Activated CD8-positive, alpha-beta memory T cell treated with anti-CD3 and anti-CD28 coated beads for 48 hours (primary cell): ENCODE results near the gene KCNQ1OT1.

Experiments
- DNase-seq, 3 experiments: peaks; one replicate each; pipeline ENCODE4 v3.0.0-alpha.2; 2020; ENCODE audit warnings: low read depth in 2 of 3, low spot score in 2 of 3

KCNQ1OT1 gene

GRCh38 chr11:2737226-2737590, 37.4 kb upstream of the KCNQ1OT1 start:
- no peak for DNase-seq

GRCh38 chr11:2736577-2737225, 36.9 kb upstream of the KCNQ1OT1 start:
- DNase-seq, result no peak

DNA sequence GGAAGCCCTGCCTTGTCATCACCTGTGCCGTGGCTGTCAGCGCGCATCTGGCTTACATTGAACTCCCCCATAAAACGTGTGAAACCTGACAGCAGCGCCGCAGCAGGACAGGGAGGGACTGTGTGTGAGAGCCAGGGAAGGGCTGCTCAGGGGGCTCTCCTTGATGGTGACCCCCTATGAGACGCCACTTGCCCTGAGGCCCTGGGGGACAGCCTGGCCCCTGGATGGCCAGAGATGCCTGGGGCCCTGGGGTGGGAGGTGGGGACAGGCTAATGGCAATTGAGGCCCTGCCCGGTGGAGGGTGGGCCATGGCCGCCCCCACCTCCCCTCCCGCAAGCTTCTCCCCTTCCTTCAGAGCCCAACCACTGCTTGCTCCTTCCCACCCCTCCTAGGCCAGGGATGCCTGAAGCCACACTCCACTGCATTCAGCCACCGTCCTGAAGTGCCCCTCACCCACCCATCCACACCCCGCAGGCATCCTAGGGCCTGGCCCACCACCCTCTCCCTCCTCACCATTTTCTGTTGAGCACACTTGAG, 35.3 kb upstream of the KCNQ1OT1 start:
- no peak for DNase-seq

GRCh38 chr11:2734181-2735052, 34.6 kb upstream of the KCNQ1OT1 start:
- no peak for DNase-seq

DNA sequence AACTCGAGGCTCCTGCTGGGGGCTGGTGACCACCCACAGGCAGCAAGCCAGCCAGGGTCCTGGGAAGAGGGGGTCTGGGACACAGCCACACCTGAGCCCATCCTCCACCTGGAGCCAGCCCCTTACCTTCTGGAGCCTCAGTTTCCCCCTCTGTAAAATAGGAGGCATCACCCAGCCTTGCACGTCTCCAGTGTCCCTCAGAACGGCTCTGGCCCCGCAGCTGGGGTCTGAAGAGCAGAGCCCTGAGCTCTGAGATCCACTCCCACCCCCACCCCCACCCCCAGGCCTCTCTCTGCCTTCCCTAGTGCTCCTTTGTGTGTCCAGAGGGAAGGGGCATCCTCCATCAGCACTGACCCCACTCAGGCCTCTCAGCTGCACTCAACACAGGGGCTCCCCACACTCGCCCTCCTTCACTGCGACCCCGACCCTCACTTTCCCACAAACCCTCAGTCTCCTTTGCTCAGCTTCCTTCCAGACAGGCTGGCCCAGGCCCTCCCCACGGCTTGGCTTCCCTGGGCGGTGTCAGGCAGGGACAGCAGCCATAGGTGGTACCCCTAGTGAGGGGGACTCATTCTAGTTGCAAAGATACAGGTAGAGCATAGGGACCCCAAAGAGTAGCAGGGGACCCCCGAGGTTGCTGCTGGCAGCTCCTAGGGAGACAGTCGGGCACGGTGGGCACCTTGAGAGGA, 33.3 kb upstream of the KCNQ1OT1 start:
- DNase-seq, result no peak

DNA sequence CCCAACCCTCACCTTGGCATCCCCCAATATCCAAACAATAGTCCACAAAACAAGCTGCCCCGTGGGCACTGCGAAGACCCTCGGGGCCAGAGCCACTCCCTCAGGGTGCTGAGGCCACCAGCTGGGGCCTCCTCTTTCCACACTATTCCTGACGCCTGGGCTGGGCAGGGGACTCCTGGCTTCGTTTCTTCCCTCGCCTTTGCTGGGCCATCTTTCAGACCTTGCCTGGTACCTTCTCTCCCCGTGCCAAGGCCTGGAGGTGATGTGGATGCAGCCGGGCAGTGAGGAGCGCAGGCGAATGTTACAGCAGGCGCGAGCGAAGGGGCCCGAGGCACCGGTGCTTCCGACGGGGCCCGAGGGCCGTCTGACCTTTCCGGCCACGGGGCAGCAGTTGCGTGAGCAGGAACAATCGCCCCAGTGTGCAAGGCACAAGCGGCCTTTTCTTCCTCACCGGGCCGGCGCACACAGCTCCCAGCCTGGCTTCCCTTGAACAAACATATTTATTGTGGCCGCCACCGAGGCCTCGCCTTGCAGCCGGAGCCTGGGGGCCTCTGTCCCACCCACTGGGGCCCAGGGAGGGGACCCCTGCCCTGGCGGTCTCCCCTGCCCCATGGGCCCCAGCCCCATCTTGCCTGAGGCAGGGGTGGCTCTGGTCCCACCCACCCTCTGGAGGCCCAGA, 32.6 kb upstream of the KCNQ1OT1 start:
- no peak for DNase-seq

DNA sequence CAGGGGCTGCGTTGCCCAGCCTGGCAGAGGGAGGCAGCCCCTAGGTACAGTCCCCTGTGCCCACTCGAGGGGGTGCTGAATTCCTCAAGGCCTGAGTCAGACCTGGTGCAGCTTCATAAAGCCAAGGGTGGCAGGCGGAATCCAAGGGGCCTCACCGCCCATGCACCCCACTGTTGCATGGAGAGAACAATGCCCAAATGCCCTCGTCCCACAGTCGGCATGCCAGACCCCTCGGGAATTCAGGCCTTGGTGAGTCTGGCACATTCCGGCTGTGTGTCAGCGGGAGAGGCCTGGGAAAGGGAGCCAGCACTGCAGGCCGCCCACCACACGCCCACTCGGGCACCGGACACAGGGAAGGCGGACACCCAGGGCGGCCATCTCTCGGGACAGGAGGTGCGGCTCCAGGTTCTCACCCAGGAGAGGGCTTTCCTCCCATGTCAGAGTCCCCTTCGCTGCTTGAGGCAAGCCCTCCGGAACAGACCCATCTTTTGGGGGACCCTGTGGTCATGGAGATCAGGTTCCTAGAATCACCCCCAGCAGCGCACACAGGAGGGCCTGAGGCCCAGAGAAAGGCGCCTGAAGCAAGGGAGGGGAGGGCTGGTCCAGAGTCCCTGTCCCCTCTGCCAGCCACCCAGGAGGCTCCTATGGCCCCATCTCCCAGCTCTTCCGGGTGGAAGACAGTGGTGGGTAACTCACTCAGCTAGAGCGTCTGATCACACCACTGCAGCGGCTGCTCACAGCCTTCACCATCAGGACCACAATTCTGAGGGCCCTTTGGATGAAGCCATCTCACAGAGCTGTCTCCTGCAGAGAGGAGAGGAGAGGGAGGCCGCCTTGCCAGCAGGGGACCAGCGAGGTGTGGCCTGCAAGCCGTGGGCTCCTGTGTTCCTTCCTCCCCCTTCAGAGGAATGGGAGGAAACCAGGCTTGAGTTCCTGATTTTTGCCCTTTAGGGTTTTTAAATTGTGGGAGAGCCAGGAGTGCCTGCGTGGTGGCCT, 31.6 kb upstream of the KCNQ1OT1 start:
- no peak for DNase-seq

DNA sequence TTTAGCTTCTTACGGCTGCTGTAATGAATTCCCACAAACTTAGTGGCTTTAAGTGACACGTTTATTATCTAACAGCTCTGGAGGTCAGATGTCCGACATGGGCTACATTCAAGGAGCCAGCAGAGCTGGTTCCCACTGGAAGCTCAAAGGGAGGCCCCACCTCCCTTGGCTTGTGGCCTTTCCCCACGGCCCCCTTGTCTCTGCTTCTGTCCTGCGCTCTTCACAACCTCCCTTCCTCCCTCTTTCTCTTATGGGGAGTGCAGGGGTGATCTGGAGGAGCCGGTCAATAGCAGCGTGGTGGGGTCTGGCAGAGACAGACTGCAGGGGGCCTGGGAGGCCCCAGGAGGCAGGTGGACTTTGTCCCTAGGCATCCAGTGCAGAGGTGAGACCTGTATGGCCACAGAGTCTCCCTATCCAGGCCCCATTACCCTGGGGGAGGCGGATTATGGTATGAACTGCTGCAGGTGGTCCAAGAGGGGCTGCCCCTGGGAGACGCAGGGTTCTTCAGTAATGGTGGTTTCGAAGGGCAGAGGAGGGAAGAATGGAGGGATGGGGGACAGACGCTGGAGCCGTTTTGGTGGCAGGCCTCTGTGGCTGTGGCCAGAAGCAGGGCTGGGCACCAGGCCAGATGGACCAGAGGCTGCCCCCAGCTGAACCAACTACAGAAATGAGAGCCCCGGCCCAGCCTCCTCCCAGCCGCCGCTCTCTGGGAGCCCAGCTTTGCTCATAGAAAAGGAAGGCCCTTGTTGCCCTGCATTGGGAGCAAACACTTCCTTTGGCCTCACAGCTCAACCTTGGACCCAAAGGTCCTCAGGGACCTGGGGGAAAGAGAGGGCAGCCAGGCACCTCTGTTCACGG, 30.7 kb upstream of the KCNQ1OT1 start:
- DNase-seq, result no peak

DNA sequence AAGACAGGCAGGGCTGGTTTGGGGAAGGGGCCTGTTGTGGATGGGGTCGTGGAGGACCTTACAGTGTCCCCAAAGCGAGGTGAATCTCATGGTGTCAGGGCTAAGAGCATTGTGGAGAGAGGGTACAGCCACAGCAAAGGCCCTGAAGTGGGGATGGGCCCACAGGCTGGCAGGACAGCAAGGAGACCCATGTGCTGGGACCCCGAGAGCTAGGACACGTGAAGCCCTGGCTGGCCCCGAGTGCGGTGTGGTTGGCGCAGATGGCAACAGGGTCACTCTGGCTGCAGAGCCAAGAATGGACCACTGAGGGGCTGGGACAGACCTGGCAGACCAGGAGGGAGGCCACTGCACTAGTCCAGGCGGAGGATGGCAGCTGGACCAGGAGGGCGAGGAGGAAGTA, 30.0 kb upstream of the KCNQ1OT1 start:
- no peak for DNase-seq

DNA sequence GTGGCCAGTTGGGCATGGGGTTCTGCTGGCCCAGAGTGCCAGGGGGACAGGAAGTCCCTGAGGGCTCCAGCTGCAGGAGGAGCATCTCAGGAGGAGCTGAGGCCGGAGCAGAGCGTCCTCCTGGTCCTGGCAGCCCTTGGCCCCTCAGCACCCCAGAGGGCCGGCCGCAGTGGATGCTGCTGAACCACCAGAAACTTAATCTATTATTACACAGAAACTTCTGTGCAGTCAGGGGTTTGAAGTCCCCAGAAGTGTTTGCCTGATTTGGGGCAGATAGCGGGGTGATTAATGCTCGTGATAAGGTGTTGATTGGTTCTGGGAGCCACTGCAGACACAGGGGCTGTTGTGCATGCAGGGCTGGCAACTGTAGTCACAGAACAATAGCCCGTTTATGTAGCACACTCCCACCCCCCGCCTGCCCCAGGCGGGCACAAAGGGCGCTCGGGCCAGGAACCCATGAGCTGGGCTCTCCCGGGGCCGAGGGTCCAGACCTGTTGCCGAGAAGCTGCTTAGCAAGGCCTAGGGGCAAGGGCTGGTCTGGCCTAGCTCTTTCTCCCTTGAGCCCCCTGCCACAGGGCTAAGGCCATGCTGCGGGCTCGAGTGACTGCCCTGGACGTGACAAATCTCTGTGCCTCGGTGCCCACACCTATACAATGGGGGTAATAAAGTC, 29.0 kb upstream of the KCNQ1OT1 start:
- no peak for DNase-seq

DNA sequence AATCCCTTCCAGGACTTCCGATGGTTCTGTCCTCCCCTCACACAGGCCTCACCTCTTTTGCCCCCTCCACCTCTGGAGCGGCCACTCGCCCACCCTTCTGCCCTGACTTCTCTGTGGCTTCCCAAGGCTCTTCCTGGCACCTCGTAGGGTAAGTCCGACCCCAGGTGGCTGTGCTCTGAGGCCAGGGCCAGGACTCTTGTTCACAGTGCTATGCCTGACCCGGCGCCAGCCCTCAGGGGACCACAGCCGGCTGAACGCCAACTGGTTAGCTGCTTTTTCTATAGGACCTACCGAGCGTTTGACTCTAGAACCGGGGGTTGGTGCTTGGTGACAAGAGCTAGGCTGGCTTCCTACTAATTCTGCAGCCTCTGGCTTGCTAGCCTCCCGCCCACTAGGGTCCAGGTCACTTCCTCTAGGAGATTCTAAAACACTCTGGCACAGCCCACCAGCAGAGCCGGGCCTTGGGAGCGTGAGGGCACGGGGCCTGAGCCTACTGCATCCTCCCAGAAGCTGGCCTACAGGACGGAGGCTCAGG, 28.4 kb upstream of the KCNQ1OT1 start:
- DNase-seq, result no peak

- DNase-seq, result no peak
These were observed 27.2 kb upstream of the KCNQ1OT1 start for GRCh38 chr11:2726964-2727363.

- DNase-seq, result no peak
These were observed 25.8 kb upstream of the KCNQ1OT1 start for GRCh38 chr11:2725368-2726300.

DNA sequence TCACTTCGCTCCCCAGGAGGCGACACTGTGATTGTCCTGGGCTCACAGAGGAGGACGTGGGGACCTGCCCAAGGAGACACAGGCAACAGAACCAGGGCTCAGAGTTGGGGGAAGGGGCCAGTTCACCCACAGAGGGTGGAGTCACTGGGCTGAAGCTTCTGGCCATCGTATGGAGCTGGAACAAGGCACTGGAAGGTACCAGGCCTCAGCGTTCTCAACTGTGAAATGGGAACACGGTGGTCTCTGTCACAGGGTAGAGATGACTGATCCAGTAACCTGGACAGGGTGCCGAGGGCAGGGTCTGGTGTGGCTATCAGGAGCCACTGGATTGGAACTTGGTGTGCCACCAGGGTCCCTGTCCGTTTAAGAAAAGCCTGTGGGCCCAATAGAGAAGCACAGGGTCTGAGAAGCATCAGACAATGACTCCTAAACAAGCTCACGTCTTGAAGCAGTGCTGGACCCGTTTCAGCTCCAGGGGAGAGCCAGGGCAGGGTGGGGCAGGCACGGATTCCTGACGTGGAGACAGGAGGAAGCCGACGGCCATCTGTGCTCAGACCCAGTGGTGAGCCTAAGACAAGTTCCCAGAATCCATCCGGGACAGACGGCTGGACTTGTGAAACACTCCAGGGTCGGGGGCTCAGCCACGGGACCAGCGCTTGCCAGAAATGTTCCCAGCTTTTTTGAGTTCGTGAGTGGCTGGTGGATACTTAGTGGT, 25.0 kb upstream of the KCNQ1OT1 start:
- no peak for DNase-seq

DNA sequence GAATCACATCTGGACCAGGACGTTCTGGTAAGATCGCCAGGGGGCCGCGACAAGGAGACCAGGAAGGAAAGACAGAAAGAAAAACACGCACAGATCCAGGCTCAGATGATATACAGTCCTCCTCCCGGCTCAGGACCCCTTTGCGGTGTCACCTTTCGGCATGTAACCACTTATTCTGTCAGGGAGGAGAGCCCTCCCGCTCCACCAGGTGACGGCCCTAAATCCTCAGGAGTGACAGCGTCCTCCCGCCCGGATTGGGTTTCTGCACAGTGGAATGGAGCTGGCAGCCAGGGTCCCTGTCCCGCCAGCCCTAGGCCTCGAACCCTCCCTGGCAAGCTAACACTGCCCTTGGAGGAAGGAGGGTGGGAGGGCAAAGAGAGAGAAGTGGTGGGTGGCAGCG, 24.3 kb upstream of the KCNQ1OT1 start:
- DNase-seq, result no peak

DNA sequence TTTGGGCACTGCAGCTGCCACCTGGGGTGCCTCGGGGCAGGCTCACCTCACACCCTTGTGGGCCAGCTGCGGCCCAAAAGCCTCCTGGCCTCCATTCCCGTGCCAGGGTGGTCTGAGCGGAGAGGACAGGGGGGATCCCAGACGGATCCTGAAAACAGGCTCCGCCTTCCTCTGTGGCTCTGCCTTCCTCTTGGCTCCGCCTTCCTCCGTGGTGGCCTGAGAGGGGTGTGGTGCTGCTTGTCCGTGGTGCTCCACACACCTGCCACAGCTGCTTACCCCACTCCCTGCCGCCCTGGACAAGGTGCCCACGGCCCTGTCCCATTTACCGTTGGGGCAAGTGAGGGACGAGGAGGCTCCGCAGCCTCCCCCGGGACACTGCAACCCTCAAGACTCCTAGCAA, 23.2 kb upstream of the KCNQ1OT1 start:
- DNase-seq, result no peak
